ENCODE data around the gene AKT3.

- no peak for TF ChIP-seq ZBTB7A (IDR thresholded peaks at IDR 0.05; ENCODE audit: low read depth)
- no peak for TF ChIP-seq YY1 (IDR thresholded peaks at IDR 0.05; ENCODE audit: low read depth)
- no peak for TF ChIP-seq TEAD4 (IDR thresholded peaks at IDR 0.05)
- TF ChIP-seq TAF1 (IDR thresholded peaks at IDR 0.05; ENCODE audit: low read depth), result no peak
- no peak for TF ChIP-seq REST (IDR thresholded peaks at IDR 0.05; ENCODE audit: low read depth)
- no peak for TF ChIP-seq TCF12 (IDR thresholded peaks at IDR 0.05; ENCODE audit: low read depth)
- no peak for TF ChIP-seq CREB1 (IDR thresholded peaks at IDR 0.05; ENCODE audit: low read depth)
- TF ChIP-seq FOXM1 (IDR thresholded peaks at IDR 0.05; ENCODE audit: borderline replicate concordance, low read depth), result no peak
- no peak for TF ChIP-seq RAD21 (IDR thresholded peaks at IDR 0.05; ENCODE audit: low read depth)
- TF ChIP-seq NFIC (IDR thresholded peaks at IDR 0.05), result no peak
Observed at GRCh38 chr1:243715285-243715684, 134.8 kb downstream of the AKT3 start.
